NT2/D1 (cell line): ENCODE measurements around the gene ICA1.
"Not testable (repeated sequence)": the region's sequence is repeated elsewhere in the genome, so short reads cannot be mapped to it uniquely, and the experiment has no call there.

Source experiments
- DNase-seq: peaks from one replicate; pipeline ENCODE4 v3.0.0-alpha.2; 2011; ENCODE audit warnings: low read depth, low spot score
- H3K27me3 ChIP-seq: 2 replicates; pipeline ENCODE4 v1.6.0; 2011; ENCODE audit warnings: mild to moderate bottlenecking; ENCODE audit not compliant: insufficient read length, insufficient read depth
- H3K36me3 ChIP-seq: 2 replicates; pipeline ENCODE4 v1.6.1; 2011; ENCODE audit warnings: mild to moderate bottlenecking, low read length, mixed read lengths; ENCODE audit not compliant: insufficient read depth, insufficient read length
- H3K4me1 ChIP-seq: 2 replicates; pipeline ENCODE4 v1.5.1; 2011; ENCODE audit not compliant: insufficient read depth, insufficient read length
- H3K4me3 ChIP-seq: 2 replicates; pipeline ENCODE4 v1.5.1; 2011; ENCODE audit warnings: low read depth; ENCODE audit not compliant: insufficient read length
- H3K9ac ChIP-seq: 2 replicates; pipeline ENCODE4 v1.6.0; 2011; ENCODE audit warnings: low read depth; ENCODE audit not compliant: insufficient read length
- H3K9me3 ChIP-seq: 2 replicates; pipeline ENCODE4 v1.5.1; 2011; ENCODE audit warnings: mild to moderate bottlenecking, low read length; ENCODE audit not compliant: insufficient read depth
- SUZ12 ChIP-seq: IDR thresholded peaks from 2 replicates; pipeline ENCODE4 v1.6.1; 2011; ENCODE audit not compliant: insufficient read length, insufficient read depth; ENCODE audit errors: extremely low read depth
- YY1 ChIP-seq: IDR thresholded peaks from 2 replicates; pipeline ENCODE4 v1.6.1; 2011; ENCODE audit not compliant: insufficient read length, insufficient read depth
- ZNF274 ChIP-seq: IDR thresholded peaks from 2 replicates; pipeline ENCODE4 v1.6.1; 2011; ENCODE audit warnings: mild to moderate bottlenecking, low read depth, low read length

Gene ICA1

GRCh38 chr7:8254215-8254614 lies 7.8 kb downstream of the ICA1 start:
- no peaks in the 10 kb centered on the region for H3K36me3 ChIP-seq
- peaks cover 12% of the 10 kb centered on the region; the same call in 1 of the 2 replicates for H3K9me3 ChIP-seq
- no peaks in the 10 kb centered on the region for H3K27me3 ChIP-seq
- H3K4me1 ChIP-seq, result no peaks in the 10 kb centered on the region
- DNase-seq, result no peak
- TF ChIP-seq SUZ12, result no peak
- TF ChIP-seq ZNF274, result no peak
- no peak for TF ChIP-seq YY1
- H3K9ac ChIP-seq, result no peak overlapping the region
- no peak overlapping the region for H3K4me3 ChIP-seq

- H3K36me3 ChIP-seq, result no peaks in the 10 kb centered on the region
- no peaks in the 10 kb centered on the region for H3K4me1 ChIP-seq
- DNase-seq, result no peak
- TF ChIP-seq SUZ12 (no peak), YY1 (no peak), ZNF274 (no peak)
- 0 out of 2 replicates have a peak, but pooled peaks cover 10% of the 10 kb centered on the region for H3K9me3 ChIP-seq
- no peaks in the 10 kb centered on the region for H3K27me3 ChIP-seq
- no peak overlapping the region for H3K9ac ChIP-seq
- H3K4me3 ChIP-seq, result no peak overlapping the region
These were observed 10.8 kb downstream of the ICA1 start for GRCh38 chr7:8251195-8251594.

DNA sequence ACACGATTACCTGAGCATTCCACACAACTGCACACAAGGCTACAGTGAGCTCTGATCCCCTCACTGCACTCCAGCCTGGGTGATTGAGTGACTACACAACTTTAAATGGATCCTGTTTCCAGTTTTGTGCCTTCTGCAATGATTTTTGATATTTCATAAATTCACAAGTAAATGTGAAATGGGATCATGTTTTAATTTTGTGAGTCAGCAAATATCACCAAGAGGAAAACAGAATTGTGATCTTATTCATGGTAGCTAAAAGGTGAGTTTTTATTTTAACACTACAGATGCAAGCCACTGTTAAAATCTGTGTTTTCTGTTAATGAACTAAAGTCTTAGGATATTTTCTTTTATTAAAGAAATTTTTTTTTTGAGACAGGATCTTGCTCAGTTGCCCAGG lies 11.4 kb downstream of the ICA1 start:
- Histone ChIP-seq H3K9me3 (0 out of 2 replicates have a peak, but pooled peaks cover 4% of the 10 kb centered on the region), H3K4me3 (no peak overlapping the region), H3K9ac (no peak overlapping the region), H3K27me3 (no peaks in the 10 kb centered on the region), H3K4me1 (no peaks in the 10 kb centered on the region), H3K36me3 (no peaks in the 10 kb centered on the region)
- TF ChIP-seq ZNF274 (no peak), YY1 (no peak), SUZ12 (no peak)
- no peak for DNase-seq

DNA sequence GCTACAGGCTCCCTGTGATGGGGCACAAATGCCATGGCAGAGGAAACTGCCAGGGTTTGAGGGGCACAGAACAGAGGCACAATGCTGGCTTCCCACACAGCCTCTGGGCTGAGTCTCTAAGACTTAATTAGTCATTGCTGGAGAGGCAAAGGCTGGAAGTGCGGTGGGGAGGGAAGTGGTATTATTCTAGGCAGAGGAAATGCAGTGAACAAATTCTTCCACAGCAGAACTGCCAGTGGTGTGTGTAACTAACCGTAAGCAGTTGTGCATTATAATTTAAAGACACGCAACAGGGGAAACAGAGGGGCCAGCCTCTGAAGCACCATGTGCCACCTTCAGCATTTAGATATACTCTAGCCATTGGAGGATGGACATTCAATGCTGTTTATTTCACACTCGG lies 12.8 kb downstream of the ICA1 start:
- DNase-seq, result no peak
- no peaks in the 10 kb centered on the region for H3K27me3 ChIP-seq
- TF ChIP-seq ZNF274 (no peak), YY1 (no peak), SUZ12 (no peak)

DNA sequence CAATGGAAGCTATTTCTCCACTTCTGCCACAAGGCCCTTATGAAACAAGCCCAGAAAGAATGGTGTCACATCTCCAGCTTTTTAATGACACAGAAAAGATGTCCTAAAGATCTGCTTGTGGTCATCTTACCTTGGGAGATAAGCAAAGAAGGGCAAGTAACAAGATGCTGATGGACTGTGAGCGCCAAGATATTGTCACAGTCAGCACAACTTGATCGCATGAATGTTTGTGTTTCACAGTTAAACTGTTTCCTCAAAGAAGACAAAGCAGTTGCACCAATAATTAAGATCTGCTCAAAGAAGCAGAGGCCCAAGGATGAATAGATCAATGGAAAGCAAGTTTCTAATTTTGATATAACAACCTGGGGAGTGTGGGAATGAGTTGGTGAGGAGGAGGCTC lies 15.9 kb downstream of the ICA1 start:
- Histone ChIP-seq H3K4me3 (no peak overlapping the region), H3K36me3 (no peaks in the 10 kb centered on the region), H3K9ac (no peak overlapping the region), H3K4me1 (no peaks in the 10 kb centered on the region), H3K27me3 (no peaks in the 10 kb centered on the region), H3K9me3 (no peaks in the 10 kb centered on the region)
- no peak for DNase-seq
- TF ChIP-seq SUZ12 (no peak), YY1 (no peak), ZNF274 (no peak)

More for the DNA sequence above, 12.8 kb downstream of the ICA1 start:
- Histone ChIP-seq H3K36me3 (no peaks in the 10 kb centered on the region), H3K9me3 (no peaks in the 10 kb centered on the region), H3K9ac (no peak overlapping the region), H3K4me1 (no peaks in the 10 kb centered on the region), H3K4me3 (no peak overlapping the region)

- not testable (repeated sequence) for H3K4me3 ChIP-seq, H3K9me3 ChIP-seq, H3K4me1 ChIP-seq, DNase-seq, H3K27me3 ChIP-seq, H3K36me3 ChIP-seq, H3K9ac ChIP-seq
These were observed 16.9 kb downstream of the ICA1 start for GRCh38 chr7:8245032-8245431.

DNA sequence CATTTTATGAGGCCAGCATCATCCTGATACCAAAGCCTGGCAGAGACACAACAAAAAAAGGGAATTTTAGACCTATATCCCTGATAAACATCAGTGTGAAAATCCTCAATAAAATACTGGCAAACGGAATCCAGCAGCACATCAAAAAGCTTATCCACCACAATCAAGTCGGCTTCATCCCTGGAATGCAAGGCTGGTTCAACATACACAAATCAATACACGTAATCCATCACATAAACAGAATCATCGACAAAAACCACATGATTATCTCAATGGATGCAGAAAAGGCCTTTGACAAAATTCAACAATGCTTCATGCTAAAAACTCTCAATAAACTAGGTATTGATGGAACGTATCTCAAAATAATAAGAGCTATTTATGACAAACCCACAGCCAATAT lies 18.9 kb downstream of the ICA1 start:
- H3K4me1 ChIP-seq, DNase-seq, H3K36me3 ChIP-seq, H3K4me3 ChIP-seq, H3K27me3 ChIP-seq, H3K9ac ChIP-seq: not testable (repeated sequence)
- peaks cover 12% of the 10 kb centered on the region for H3K9me3 ChIP-seq

DNA sequence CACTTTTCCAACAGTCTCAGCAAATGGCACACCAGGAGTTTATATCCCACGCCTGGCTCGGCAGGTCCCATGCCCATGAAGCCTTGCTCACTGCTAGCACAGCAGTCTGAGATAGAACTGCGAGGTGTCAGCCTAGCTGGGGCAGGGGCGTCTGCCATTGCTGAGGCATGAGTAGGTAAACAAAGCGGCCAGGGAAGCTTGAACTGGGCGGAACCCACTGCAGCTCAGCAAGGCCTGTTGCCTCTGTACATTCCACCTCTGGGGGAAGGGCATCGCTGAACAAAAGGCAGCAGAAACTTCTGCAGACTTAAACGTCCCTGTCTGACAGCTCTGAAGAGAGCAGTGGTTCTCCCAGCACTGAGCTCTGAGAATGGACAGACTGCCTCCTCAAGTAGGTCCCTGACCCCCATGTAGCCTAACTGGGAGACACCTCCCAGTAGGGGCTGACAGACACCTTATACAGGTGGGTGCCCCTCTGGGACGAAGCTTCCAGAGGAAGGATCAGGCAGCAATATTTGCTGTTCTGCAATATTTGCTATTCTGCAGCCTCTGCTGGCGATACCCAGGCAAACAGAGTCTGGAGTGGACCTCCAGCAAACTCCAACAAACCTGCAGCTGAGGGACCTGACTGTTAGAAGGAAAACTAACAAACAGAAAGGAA lies 22.1 kb downstream of the ICA1 start:
- H3K4me3 ChIP-seq, H3K36me3 ChIP-seq, H3K4me1 ChIP-seq, DNase-seq, H3K9ac ChIP-seq, H3K27me3 ChIP-seq: not testable (repeated sequence)
- peaks cover 12% of the 10 kb centered on the region for H3K9me3 ChIP-seq
